Stomach (tissue), 4 donors: Measurements from ENCODE around the gene ACRV1.

Experiments
- CTCF ChIP-seq, 7 experiments: fragments of 450-650 bp in 4 of 7; fragments of 200-600 bp in 3 of 7; sonication (generic) in 3 of 7; IDR thresholded peaks; one replicate each; pipeline ENCODE4 v1.5.1; 2016 to 2019; ENCODE audit warnings: antibody characterized with exemption in 7 of 7, control low read depth in 2 of 7, mild to moderate bottlenecking in 1 of 7
- EP300 ChIP-seq: sonication (generic); formaldehyde crosslinking; IDR thresholded peaks from one replicate; pipeline ENCODE4 v1.6.1; 2017; ENCODE audit warnings: antibody characterized with exemption
- POLR2A ChIP-seq, 4 donors: fragments of 450-650 bp; IDR thresholded peaks; one replicate each; pipeline ENCODE4 v1.6.1; 2016; ENCODE audit warnings: antibody characterized with exemption in 4 of 4, control low read depth in 2 of 4, mild to moderate bottlenecking in 1 of 4, moderate library complexity in 1 of 4
- POLR2AphosphoS5 ChIP-seq, 3 donors: sonication (generic); formaldehyde crosslinking; IDR thresholded peaks; one replicate each; pipeline ENCODE4 v1.6.1; 2016; ENCODE audit warnings: antibody characterized with exemption in 3 of 3

- no peak for TF ChIP-seq CTCF (IDR thresholded peaks at IDR 0.05)
- no peak for TF ChIP-seq EP300
- no peak for TF ChIP-seq POLR2A (IDR thresholded peaks at IDR 0.05)
- TF ChIP-seq POLR2AphosphoS5 (IDR thresholded peaks at IDR 0.05) = no peak
Observed at GRCh38 chr11:125662689-125663088, 18.0 kb downstream of the ACRV1 start.
